A204.1 (cell line): ENCODE data around the gene USP33.
A peak's percentile ranks its signal among the peaks of the same experiment; 100 is the strongest.
"Not testable (repeated sequence)": the region's sequence is repeated elsewhere in the genome, so short reads cannot be mapped to it uniquely, and the experiment has no call there.

ENCODE experiments used
- FAIRE-seq: peaks from 2 replicates; lab custom pipeline; 2012; peaks lifted over from hg19 to GRCh38; lab: Jason Lieb, UNC

USP33 gene

DNA sequence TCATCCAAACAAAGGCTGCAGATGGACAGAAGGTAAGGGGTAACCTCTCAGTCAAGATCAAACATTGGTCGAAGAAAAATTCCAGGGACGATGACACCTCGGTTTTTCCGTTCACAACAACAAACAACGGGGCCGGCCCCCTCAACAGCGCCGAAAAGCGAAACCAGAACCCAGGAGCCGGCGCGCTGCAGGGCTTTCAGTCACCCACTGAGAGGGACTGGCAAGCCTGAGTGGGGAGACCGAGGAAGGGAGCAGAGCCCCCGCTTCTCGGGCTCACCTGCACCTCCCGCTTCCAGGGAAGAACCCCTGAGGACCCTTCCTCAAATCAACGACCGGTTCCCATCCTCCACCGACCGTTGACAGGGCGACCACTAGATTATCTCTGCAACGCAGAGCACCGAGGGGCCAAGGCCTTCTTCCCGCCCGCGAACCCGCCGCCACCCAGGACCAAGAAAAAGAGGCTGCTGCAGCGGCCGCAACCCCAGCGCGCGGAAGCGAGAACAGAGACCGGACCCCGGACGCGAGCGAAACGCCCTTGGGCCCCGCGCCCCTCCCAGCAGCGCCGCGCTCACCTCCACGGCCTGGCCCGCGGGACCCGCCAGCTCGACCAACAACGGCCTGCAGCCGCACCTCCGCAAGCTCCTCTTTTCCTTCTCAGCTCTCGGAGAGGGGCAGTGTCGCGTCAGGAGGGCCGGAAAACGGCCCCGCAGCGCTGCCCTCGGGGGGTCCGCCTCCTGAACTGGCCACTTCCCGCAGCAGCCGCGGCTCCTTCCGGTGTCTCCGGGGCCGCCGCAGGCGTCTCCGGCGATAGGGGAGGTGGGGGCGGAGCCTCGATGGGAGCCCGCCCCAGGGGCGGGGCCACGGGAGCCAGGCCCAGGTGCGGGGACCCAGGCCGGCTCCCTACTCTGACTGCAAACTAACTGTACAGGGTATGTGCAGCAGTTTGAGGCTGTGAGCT lies at the start of gene USP33:
Gene USP33, minus strand, starts transcription at position 782 of the 958 bp plus-strand sequence. CDS start 18,155 bp downstream, outside the sequence.
- no peak for FAIRE-seq

DNA sequence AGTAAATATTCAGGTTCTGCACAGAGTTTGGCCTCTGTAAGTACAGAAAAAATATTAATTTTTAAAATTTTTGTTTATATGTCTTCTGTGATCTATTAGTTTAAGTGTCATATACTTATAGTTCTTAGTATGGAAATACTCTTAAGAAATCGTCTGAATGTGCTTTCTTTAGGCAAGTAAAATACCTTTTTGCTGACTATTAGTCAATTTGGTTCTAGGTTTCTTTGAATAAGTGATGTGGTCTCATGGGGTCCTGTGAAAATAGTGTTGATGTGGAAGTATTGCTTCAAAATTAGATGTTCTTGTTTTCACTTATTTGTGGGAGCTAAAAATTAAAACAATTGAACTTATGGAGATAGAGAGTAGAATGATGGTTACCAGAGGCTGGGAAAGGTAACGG lies 43.7 kb upstream of the USP33 start:
- no peak for FAIRE-seq

DNA sequence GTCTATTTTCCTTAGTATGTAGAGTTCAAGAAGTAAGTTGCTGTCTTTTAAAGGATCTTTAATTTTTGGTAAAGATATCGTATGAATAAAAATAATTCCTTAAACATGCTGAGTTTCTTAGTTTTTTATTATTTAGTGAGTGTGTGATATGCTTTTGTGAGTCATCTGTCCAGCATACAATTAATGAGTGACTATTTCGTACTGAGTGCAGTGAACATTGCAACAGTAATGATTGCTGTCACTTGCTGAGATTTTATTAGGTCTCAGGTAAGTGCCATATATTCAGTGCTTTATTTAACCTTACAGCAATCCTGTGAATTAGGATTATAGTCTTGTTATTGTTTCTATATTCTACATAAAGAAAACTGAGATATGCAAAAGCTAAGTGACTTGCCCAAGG lies 42.4 kb upstream of the USP33 start:
- FAIRE-seq = peak; percentile 16

DNA sequence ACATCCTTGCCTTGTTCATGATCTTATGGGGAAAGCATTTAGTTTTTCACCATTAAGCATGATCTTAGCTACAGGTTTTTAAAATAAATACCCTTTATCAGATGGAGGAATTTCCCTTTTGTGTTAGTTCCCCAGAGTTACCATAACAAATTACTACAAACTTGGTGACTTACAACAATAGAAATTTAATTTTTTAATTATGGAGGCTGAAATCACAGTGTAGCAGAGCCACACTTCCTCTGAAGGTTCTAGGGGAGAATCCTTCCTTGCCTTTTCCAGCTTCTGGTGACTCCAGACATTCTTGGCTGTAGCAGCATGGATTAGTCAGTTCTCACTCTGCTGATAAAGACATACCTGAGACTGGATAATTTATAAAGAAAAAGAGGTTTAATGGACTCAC lies 38.3 kb upstream of the USP33 start:
- FAIRE-seq = no peak

DNA sequence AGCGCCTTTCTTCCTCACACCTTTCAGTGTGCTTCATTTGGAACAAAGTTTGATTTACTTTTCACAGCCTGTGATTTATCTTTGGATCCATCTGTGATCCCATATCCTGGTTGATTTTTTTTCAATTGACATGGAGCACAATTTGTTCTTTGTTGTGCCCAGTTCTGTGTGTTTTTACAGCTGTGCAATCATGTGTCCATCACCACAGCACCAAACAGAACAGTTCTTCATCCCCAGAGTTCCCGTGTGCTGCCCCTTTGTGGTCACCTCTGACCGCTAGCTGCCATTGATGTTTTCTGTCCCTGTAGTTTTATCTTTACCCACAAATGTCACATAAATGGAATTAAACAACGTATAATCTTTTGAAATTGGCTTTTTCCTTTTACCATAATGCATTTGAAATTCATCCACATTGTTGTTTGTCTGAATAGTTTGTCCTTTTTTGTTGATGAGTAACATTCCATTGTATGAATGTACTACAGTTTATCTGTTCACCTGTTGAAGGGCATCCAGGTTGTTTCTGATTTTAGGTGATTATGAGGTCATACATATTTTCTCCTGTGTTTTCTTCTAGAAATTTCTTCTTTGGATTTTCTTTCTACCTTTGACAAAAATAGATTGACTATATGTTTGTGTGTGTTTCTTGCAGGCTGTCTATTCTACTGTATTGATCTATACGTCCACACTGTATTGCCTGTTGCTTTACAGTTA lies 37.2 kb upstream of the USP33 start:
- no peak for FAIRE-seq

DNA sequence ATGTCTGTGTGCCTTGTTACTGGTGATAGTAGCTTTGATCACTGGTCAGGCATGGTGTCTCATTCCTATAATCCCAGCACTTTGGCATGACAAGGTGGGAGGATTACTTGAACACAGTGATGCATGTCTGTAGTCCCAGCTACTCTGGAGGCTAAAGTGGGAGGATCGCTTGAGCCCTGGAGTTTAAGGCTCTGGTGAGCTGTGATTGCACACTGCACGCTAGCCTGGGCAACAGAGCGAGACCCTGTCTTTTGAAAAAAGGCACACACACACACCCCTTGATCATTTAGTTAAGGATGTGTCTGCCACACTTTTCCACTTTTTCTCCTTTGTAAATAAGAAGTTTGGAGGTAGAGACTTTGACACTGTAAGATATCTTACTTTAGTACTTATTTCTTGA lies 34.9 kb upstream of the USP33 start:
- no peak for FAIRE-seq

DNA sequence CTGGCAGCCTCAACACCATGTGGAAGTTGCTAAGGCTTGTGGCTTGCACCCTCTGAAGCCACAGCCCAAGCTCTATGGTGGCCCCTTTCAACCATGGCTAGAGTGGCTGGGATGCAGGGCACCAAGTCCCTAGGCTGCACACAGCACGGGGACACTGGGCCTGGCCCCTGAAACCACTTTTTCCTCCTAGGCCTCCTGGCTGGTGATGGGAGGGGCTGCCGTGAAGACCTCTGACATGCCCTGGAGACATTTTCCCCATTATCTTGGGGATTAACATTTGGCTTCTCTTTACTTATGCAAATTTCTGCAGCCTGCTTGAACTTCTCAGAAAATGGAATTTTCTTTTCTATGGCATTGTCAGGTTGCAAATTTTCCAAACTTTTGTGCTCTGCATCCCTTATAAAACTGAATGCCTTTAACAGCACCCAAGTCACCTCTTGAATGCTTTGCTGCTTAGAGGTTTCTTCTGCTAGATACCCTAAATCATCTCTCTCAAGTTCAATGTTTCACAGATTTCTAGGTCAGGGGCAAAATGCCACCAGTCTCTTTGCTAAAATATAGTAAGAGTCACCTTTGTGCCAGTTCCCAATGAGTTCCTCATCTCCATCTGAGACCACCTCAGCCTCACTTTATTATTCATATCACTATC lies 26.6 kb upstream of the USP33 start:
- not testable (repeated sequence) for FAIRE-seq

DNA sequence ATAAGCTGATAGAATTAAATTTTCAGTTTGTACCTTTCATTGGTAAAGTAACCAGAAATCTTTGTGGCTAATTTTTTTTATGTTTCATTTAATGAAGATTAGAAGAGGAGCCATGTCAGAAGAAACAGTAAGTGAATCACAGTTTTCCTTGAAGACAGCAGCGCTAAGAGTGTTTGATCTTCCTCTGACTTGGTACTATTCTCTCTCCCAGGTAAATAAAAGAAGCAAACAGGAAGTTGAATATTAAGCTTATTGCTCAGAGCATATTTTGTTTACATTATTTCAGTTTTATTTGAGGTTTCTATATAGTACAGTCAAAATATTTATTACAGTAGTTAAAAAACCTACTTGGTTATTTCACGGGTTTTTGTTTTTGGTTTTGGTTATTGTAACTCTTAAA lies 23.5 kb upstream of the USP33 start:
- FAIRE-seq = no peak

DNA sequence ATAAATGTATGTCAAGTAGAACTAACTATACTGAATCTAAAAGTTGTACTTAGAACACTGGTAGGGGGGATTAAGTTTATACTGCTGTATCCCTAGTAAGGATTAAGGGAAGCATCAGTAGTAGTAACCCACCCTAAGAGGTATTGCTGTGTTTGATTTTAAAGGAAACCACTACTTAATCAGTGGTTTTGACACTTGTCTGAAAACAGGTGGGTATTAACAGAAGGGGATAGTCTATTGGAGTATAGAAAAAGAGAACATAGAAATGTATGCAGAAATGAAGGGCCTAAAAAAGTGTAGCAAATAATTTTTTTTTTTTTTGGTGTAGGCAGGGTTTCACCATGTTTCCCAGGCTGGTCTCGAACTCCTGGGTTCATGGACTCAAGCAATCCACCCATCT lies 22.0 kb upstream of the USP33 start:
- FAIRE-seq = no peak

DNA sequence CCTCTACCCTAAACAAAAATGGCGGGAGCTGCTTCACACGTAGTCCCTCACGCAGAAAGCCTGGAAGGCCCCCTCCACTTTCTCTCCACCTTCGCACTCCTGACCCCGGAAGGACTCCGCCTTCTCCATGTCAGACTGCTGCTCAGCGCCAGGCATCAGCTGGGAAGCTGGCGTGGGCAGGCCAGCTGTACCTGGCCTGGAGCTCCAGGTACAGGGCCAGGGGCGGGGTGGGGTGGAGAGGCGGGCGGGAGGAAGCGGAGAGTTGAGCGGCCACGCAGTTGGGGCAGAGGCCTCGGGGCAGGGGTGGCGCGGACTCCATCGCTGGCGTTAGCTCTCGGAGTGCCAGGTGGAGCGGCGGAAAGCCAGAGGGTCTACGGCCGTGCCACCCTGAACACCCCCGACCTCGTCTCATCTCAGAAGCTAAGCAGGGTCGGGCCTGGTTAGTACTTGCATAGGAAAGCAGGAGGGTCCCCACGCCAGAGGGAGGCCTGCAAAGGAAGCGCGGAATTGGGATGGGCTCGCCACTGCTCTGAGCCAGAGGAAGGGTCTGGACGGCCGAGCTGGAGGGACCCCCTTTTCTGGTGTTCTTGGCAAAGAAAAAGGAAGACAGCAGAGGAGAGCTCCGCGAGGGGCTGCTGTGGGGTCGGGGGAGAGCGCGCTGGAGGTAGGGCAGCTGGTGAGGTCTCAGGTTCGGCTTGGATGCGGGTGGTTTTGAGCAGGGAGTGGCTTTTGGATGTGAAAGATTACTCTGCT lies 20.1 kb upstream of the USP33 start, which contains the start of gene MIGA1:
Gene MIGA1, plus strand, starts transcription at position 121 of the 753 bp plus-strand sequence. CDS start 3,604 bp downstream, outside the sequence.
- FAIRE-seq = no peak

DNA sequence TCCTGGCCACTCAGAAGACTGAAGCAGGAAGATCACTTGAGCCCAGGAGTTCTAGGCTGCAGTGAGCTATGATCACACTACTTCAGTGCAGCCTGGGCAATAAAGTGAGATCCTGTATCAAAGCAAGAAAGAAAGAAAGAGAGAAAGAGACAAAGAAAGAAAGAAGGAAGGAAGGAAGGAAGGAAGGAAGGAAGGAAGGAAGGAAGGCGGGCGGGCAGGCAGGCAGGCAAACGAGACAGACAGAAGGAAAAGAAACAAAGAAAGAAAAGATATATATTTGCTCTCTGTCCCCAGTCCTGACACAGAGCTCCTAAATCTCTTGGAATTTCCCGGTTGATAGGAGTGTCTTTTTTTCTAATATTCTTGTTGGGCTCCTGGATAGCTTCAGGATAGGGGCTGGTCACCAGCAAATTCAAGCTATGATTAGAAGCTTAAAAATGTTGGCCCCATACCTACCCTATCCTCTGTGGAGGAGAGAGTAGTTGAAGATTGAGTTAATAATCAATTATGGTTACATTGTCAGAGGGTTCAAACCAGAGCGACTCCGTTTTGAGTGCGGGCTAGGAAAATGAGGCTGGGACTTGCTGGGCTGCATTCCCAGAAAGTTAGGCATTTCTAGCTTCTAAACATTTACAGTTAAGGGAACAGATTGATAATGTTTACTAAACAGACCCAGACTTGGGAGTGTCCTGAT lies 16.5 kb upstream of the USP33 start:
- no peak for FAIRE-seq

DNA sequence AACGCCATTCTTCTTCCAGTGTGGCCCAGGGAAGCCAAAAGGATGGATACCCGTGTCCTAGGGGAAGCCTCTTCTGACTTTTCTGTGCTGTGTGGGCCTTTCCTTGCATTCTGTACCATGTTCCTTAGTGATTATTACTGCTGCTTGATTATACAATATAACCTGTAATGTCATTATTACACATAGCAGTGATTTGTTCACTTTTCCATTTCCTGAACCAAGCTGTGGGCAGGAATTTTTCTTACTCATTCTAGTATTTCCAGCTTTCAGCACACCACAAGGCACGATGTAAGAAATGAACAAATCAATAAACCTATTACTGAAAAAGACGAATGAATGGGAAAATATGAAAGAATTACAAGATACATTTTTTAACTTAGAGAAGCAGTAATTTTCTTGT lies 8.4 kb upstream of the USP33 start:
- FAIRE-seq = no peak

DNA sequence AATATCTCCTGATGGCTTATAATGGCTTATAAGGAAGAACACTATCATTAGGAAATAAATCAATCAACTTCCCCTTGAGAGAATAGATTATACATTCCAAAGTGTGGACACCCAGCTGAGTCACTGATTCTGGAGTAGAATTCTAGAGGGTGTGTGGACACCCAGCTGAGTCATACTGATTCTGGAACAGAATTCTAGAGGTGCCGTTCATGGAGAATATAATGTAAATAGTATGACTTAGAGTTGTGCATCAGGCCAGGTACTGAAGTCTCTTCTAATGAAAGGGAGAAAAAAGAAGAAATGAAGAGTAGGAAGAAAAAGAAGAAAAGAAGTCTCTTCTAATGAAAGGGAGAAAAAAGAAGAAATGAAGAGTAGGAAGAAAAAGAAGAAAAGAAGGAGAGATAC lies 2.4 kb upstream of the USP33 start:
- no peak for FAIRE-seq

DNA sequence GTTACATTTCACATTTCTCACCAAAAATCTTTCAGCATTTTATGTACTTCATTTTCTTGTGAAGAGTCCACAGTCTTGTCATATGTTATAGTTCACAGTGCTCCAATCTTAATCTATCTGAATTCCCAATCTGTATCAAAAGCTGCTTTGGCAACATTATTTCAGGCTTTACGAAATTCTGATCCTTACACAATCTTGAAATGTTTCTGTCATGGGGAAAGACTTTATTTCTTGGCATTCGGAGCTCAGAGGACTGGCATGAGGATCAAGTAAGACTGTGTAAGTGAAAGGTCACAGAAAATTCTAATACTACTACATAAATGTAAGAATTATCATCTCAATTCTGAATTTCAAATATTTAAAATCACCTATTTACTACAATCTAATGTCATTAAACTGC lies 2.0 kb downstream of the USP33 start:
- no peak for FAIRE-seq

DNA sequence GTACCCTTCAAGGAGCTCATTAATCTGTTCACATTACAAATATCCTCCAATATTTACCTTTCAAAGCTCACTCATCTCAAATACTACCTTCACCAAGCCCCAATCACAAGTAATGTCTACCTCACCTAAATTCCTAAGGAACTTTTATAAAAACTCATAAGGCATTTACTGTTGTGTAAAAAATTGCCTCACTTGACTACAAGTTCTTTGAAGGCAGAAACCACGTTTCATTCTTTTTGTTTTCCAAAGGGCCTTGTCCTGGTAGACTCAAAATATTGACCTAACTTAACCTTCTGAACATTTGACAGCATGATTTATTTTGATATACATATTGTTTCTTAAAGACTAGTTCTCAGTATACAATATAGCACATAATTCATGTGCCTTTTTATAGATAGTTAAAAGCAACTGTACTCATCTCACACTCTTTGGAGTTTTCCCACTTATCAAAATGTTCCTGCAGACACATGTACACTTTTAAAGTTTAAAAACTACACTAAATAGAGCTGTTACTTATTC lies 2.5 kb downstream of the USP33 start:
- no peak for FAIRE-seq

DNA sequence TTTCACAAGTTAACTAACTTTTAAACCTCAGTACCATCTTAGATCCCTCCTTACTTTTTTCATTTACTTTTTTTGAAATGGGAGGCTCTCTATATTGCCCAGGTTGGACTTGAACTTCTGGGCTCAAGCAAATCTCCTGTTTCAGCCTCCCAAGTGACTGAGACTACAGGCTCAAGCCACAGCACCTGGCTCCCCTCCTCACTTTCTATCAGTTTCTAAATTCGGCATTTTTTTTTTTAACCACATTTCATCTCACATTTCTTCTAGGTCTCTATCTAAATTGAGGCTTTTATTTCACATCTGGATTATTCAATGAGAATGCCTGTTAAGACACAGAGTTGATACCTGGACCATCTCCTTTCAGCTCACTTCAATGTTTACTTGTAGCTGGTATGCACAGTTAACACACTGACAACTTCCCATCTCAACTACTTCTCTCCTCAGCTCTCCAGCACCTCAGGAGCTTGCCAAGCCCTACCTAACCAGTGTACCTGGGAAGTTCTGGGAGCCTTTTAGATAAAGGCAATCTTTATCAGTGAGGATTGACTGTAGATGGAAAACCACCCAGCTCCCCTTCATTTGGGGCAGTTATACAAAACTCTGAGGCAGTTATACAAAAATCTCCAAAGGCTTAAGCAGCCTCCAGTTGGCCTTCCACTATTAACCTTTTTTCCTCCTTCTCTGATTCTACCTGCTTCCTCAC lies 3.4 kb downstream of the USP33 start:
- FAIRE-seq = no peak

DNA sequence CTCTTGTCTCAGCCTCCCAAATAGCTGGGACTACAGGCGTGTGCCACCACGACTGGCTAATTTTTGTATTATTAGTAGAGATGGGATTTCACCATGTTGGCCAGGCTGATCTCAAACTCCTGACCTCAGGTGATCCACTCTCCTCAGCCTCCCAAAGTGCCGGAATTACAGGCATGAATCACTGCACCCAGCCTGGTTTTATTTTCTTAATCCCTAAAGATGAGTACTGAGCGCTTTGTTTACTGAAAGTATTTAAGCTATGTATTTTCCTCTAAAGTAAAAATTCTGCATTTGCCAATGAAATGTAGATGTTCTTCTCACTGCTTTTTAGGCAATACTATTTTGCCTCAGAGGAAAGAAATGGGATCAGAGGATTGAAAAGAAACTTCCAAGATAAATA lies 10.2 kb downstream of the USP33 start:
- FAIRE-seq = not testable (repeated sequence)

DNA sequence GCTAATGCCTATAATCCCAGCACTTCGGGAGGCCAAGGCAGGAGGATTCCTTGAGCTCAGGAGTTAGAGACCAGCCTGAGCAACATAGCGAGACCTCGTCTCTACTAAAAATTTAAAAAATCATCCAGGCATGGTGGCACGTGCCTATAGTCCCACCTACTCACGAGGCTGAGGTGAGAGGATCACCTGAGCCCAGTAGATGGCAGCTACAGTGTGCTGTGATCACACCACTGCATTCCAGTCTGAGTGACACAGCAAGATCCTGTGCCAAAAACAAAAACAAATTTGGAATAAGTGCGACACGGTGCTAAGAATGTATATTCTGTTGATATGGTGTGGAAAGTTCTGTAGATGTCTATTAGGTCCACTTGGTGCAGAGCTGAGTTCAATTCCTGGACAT lies 15.1 kb downstream of the USP33 start:
- FAIRE-seq = no peak

DNA sequence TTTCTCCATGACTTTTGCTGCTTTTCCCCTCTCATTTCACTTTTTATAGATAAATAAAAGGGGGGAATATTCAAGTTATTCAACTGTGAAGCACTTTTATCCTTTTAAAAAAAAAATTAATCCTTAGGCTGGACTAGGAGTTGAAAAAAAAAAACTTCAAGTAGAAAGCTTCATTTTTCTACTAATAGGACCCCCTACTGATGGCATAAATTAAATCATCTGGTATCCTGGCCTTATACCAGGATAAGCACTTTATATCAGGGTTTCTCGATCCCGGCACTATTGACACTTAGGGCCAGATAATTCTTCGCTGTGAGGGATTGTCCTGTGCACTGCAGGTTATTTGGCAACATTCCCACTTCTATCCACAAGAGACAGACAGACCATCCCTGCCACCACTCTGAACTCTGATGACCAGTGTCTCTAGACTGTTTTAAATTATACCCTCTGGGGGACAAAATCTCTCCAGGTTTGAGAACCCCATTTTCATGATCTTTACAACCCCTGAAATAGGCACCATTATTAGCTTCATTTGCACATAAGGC lies 17.6 kb downstream of the USP33 start:
- FAIRE-seq = no peak

DNA sequence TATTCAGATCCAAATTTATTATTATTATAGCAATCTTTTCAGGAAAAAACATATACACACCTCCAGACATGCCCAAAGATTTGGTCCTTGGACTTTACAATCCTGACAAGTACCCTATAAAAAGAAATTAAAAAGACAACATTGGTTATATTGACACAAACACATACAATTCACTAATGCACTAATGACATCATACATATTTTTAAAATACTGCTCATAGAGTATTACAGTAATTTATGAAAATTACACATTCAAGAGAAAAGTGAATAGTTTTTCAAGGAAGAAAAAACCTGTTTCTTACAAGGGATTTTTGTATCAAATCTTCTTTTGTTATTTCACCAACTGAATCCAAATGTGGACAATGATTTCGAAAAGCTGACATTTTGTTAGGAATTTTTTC lies 18.3 kb downstream of the USP33 start:
- FAIRE-seq = no peak
